ENCODE results near the gene TTC39B.

GRCh38 chr9:15244001-15244441, 63.0 kb downstream of the TTC39B start:
- TF ChIP-seq CTCF (IDR thresholded peaks at IDR 0.05) (no peak), POLR2A (IDR thresholded peaks at IDR 0.05) (no peak), EP300 (IDR thresholded peaks at IDR 0.05) (no peak)
